ENCODE results near the gene HNF4A.

HNF4A gene

GRCh38 chr20:44411757-44412401, 56.4 kb downstream of the HNF4A start:
- H3K36me3 ChIP-seq (ENCODE audit: control insufficient read depth, insufficient read depth, low read length) = no peaks in the 10 kb centered on the region
- no peaks in the 10 kb centered on the region for H3K4me1 ChIP-seq (ENCODE audit: control insufficient read depth, insufficient read depth, low read length, poor library complexity, severe bottlenecking)
- no peaks in the 10 kb centered on the region for H3K9me3 ChIP-seq (ENCODE audit: control insufficient read depth, low read length)
- no peak overlapping the region for H3K27ac ChIP-seq (ENCODE audit: insufficient read depth, low read length, poor library complexity, severe bottlenecking)
- peaks cover 5% of the 10 kb centered on the region for H3K27me3 ChIP-seq (replicated peaks; ENCODE audit: control insufficient read depth, insufficient read depth, low read length, poor library complexity, severe bottlenecking)
- H3K4me3 ChIP-seq (ENCODE audit: insufficient read depth, low read depth, low read length, poor library complexity, severe bottlenecking) = no peak overlapping the region
- DNase-seq = no peak

- H3K9me3 ChIP-seq (ENCODE audit: control insufficient read depth, low read length) = no peaks in the 10 kb centered on the region
- H3K36me3 ChIP-seq (ENCODE audit: control insufficient read depth, insufficient read depth, low read length) = no peaks in the 10 kb centered on the region
- H3K4me3 ChIP-seq (ENCODE audit: insufficient read depth, low read depth, low read length, poor library complexity, severe bottlenecking) = no peak overlapping the region
- H3K27me3 ChIP-seq (replicated peaks; ENCODE audit: control insufficient read depth, insufficient read depth, low read length, poor library complexity, severe bottlenecking) = peaks cover 5% of the 10 kb centered on the region
- no peaks in the 10 kb centered on the region for H3K4me1 ChIP-seq (ENCODE audit: control insufficient read depth, insufficient read depth, low read length, poor library complexity, severe bottlenecking)
- no peak for DNase-seq
- H3K27ac ChIP-seq (ENCODE audit: insufficient read depth, low read length, poor library complexity, severe bottlenecking) = no peak overlapping the region
These were observed 57.1 kb downstream of the HNF4A start for GRCh38 chr20:44412402-44413144.

- Histone ChIP-seq H3K4me3 (ENCODE audit: insufficient read depth, low read depth, low read length, poor library complexity, severe bottlenecking) (no peak overlapping the region), H3K27me3 (replicated peaks; ENCODE audit: control insufficient read depth, insufficient read depth, low read length, poor library complexity, severe bottlenecking) (peaks cover 5% of the 10 kb centered on the region)
- DNase-seq = no peak
These were observed 58.3 kb downstream of the HNF4A start for GRCh38 chr20:44413575-44414345.

GRCh38 chr20:44414346-44414714, 58.8 kb downstream of the HNF4A start:
- Histone ChIP-seq H3K9me3 (ENCODE audit: control insufficient read depth, low read length) (no peaks in the 10 kb centered on the region), H3K27me3 (replicated peaks; ENCODE audit: control insufficient read depth, insufficient read depth, low read length, poor library complexity, severe bottlenecking) (peaks cover 5% of the 10 kb centered on the region), H3K4me3 (ENCODE audit: insufficient read depth, low read depth, low read length, poor library complexity, severe bottlenecking) (no peak overlapping the region), H3K4me1 (ENCODE audit: control insufficient read depth, insufficient read depth, low read length, poor library complexity, severe bottlenecking) (no peaks in the 10 kb centered on the region), H3K27ac (ENCODE audit: insufficient read depth, low read length, poor library complexity, severe bottlenecking) (no peak overlapping the region), H3K36me3 (ENCODE audit: control insufficient read depth, insufficient read depth, low read length) (no peaks in the 10 kb centered on the region)
- no peak for DNase-seq

More at GRCh38 chr20:44413575-44414345, 58.3 kb downstream of the HNF4A start:
- Histone ChIP-seq H3K27ac (ENCODE audit: insufficient read depth, low read length, poor library complexity, severe bottlenecking) (no peak overlapping the region), H3K36me3 (ENCODE audit: control insufficient read depth, insufficient read depth, low read length) (no peaks in the 10 kb centered on the region), H3K9me3 (ENCODE audit: control insufficient read depth, low read length) (no peaks in the 10 kb centered on the region), H3K4me1 (ENCODE audit: control insufficient read depth, insufficient read depth, low read length, poor library complexity, severe bottlenecking) (no peaks in the 10 kb centered on the region)

GRCh38 chr20:44414808-44415207, 59.3 kb downstream of the HNF4A start:
- H3K9me3 ChIP-seq (ENCODE audit: control insufficient read depth, low read length) = no peaks in the 10 kb centered on the region
- DNase-seq = no peak
- H3K4me1 ChIP-seq (ENCODE audit: control insufficient read depth, insufficient read depth, low read length, poor library complexity, severe bottlenecking) = no peaks in the 10 kb centered on the region
- H3K4me3 ChIP-seq (ENCODE audit: insufficient read depth, low read depth, low read length, poor library complexity, severe bottlenecking) = no peak overlapping the region
- H3K36me3 ChIP-seq (ENCODE audit: control insufficient read depth, insufficient read depth, low read length) = no peaks in the 10 kb centered on the region
- H3K27me3 ChIP-seq (replicated peaks; ENCODE audit: control insufficient read depth, insufficient read depth, low read length, poor library complexity, severe bottlenecking) = peaks cover 5% of the 10 kb centered on the region
- H3K27ac ChIP-seq (ENCODE audit: insufficient read depth, low read length, poor library complexity, severe bottlenecking) = no peak overlapping the region

- DNase-seq = no peak
- Histone ChIP-seq H3K36me3 (ENCODE audit: control insufficient read depth, insufficient read depth, low read length) (no peaks in the 10 kb centered on the region), H3K9me3 (ENCODE audit: control insufficient read depth, low read length) (no peaks in the 10 kb centered on the region), H3K27me3 (replicated peaks; ENCODE audit: control insufficient read depth, insufficient read depth, low read length, poor library complexity, severe bottlenecking) (peaks cover under 1% of the 10 kb centered on the region), H3K27ac (ENCODE audit: insufficient read depth, low read length, poor library complexity, severe bottlenecking) (no peak overlapping the region), H3K4me1 (ENCODE audit: control insufficient read depth, insufficient read depth, low read length, poor library complexity, severe bottlenecking) (no peaks in the 10 kb centered on the region), H3K4me3 (ENCODE audit: insufficient read depth, low read depth, low read length, poor library complexity, severe bottlenecking) (no peak overlapping the region)
These were observed 60.6 kb downstream of the HNF4A start for GRCh38 chr20:44415833-44416715.

GRCh38 chr20:44418069-44418905, 62.8 kb downstream of the HNF4A start:
- no peaks in the 10 kb centered on the region for H3K36me3 ChIP-seq (ENCODE audit: control insufficient read depth, insufficient read depth, low read length)
- H3K9me3 ChIP-seq (ENCODE audit: control insufficient read depth, low read length) = no peaks in the 10 kb centered on the region
- no peak overlapping the region for H3K4me3 ChIP-seq (ENCODE audit: insufficient read depth, low read depth, low read length, poor library complexity, severe bottlenecking)
- no peaks in the 10 kb centered on the region for H3K27me3 ChIP-seq (replicated peaks; ENCODE audit: control insufficient read depth, insufficient read depth, low read length, poor library complexity, severe bottlenecking)
- DNase-seq = no peak
- no peaks in the 10 kb centered on the region for H3K4me1 ChIP-seq (ENCODE audit: control insufficient read depth, insufficient read depth, low read length, poor library complexity, severe bottlenecking)
- no peak overlapping the region for H3K27ac ChIP-seq (ENCODE audit: insufficient read depth, low read length, poor library complexity, severe bottlenecking)

GRCh38 chr20:44419131-44419844, 63.8 kb downstream of the HNF4A start:
- Histone ChIP-seq H3K27ac (ENCODE audit: insufficient read depth, low read length, poor library complexity, severe bottlenecking) (no peak overlapping the region), H3K4me3 (ENCODE audit: insufficient read depth, low read depth, low read length, poor library complexity, severe bottlenecking) (no peak overlapping the region), H3K27me3 (replicated peaks; ENCODE audit: control insufficient read depth, insufficient read depth, low read length, poor library complexity, severe bottlenecking) (no peaks in the 10 kb centered on the region), H3K36me3 (ENCODE audit: control insufficient read depth, insufficient read depth, low read length) (no peaks in the 10 kb centered on the region), H3K4me1 (ENCODE audit: control insufficient read depth, insufficient read depth, low read length, poor library complexity, severe bottlenecking) (no peaks in the 10 kb centered on the region), H3K9me3 (ENCODE audit: control insufficient read depth, low read length) (no peaks in the 10 kb centered on the region)
- DNase-seq = no peak

Data from effector memory CD4-positive, alpha-beta T cell (primary cell).